ENCODE results near the gene ZDHHC1. TPM values are rescaled to one million over a fixed set of nuclear protein-coding genes. Genes with fewer than 3 reads are reported as not detected.

Gene ZDHHC1
- total RNA-seq, 1 donor from 2014 or later, result 4.6 TPM

DNA sequence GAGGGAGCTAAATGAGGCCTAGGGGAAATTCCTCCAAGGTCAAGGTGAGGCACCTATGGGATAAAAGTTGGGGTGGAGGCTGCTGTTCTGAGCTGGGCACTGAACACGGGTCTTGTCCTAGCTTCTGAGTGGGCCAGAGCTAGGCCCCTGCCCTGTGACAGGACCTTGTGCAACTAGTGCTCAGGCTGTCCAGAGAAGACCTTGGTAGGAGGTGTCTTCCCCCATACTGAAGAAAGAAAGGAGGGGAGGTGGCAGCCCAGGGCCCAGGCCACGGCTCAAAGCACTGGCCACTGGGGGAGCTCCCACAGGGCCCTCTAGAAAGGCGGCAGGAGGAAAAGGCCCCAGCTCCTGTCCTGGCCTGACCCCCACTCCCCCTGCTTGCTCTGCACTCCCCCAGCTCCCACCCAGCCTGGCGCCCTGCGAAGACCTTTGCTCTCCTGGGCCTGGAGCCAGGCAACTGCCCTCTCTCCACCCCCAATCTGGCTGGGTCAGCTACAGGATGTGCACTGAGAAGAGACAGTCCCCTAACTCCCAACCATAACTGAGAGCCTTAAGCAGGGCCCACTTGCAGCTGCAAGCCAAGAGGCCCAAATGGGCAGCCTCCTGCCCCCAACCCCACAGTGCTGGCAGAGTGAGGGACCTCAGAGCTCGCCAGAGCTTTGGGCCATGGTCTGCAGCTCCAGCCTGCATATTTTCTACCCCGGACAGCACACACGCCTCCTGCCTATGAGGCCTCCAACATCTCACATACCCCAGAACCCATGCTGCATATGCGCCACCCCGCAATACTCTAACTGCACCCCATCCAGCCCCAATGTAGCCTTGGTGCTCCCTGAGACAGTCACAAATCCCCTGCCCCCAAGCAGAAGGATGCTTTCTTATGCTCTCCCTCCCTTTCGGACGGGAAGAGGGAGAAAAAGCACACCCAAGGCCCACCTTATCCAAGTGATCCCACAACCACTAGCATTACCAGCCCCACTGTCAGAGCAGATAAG is 29.9 kb upstream of the ZDHHC1 start:
- Mint-ChIP-seq H3K36me3 (ENCODE audit: unreplicated experiment) (no peaks in the 10 kb centered on the region), H3K9me3 (ENCODE audit: unreplicated experiment) (no peaks in the 10 kb centered on the region), H3K27me3 (ENCODE audit: unreplicated experiment) (peaks cover 17% of the 10 kb centered on the region), H3K4me1 (ENCODE audit: low read depth, unreplicated experiment) (peaks cover 27% of the 10 kb centered on the region), H3K27ac (ENCODE audit: unreplicated experiment) (peak overlapping the region; percentile 59), H3K4me3 (ENCODE audit: unreplicated experiment) (peak overlapping the region; percentile 40)
- DNase-seq, result no peak
- TF ChIP-seq, protein P1, sequence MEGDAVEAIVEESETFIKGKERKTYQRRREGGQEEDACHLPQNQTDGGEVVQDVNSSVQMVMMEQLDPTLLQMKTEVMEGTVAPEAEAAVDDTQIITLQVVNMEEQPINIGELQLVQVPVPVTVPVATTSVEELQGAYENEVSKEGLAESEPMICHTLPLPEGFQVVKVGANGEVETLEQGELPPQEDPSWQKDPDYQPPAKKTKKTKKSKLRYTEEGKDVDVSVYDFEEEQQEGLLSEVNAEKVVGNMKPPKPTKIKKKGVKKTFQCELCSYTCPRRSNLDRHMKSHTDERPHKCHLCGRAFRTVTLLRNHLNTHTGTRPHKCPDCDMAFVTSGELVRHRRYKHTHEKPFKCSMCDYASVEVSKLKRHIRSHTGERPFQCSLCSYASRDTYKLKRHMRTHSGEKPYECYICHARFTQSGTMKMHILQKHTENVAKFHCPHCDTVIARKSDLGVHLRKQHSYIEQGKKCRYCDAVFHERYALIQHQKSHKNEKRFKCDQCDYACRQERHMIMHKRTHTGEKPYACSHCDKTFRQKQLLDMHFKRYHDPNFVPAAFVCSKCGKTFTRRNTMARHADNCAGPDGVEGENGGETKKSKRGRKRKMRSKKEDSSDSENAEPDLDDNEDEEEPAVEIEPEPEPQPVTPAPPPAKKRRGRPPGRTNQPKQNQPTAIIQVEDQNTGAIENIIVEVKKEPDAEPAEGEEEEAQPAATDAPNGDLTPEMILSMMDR (IDR thresholded peaks at IDR 0.05; ENCODE audit: partially characterized antibody, unreplicated experiment), result no peak

DNA sequence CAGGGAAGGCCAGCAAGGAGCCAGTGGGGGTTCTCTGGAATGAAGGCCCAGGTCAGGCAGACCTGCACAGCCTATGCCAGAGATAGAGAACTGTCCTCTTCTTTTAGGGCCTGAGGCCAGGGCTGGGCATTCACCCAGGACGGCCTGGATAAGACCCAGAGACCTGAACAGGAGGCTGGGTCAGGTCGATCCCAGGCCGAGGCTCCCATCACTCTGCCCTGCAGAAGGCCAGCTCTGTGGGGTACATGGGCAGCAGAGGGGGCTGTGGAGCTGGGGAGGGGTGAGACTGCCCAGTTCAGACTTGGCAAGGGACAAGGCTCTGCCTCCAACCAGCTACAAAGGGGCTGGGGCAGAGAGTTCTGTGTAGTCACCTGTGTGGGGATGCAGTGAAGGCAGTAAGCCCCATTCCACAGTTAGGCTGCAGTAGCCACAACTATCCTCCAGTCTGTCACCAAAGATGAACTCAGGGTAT is 29.2 kb upstream of the ZDHHC1 start:
- peaks cover 27% of the 10 kb centered on the region for H3K4me1 Mint-ChIP-seq (ENCODE audit: low read depth, unreplicated experiment)
- DNase-seq, result no peak
- H3K9me3 Mint-ChIP-seq (ENCODE audit: unreplicated experiment), result no peaks in the 10 kb centered on the region
- no peak overlapping the region for H3K4me3 Mint-ChIP-seq (ENCODE audit: unreplicated experiment)
- no peak overlapping the region for H3K27ac Mint-ChIP-seq (ENCODE audit: unreplicated experiment)
- no peaks in the 10 kb centered on the region for H3K36me3 Mint-ChIP-seq (ENCODE audit: unreplicated experiment)
- H3K27me3 Mint-ChIP-seq (ENCODE audit: unreplicated experiment), result peaks cover 15% of the 10 kb centered on the region
- TF ChIP-seq, protein P1 (IDR thresholded peaks at IDR 0.05; ENCODE audit: partially characterized antibody, unreplicated experiment), result no peak

DNA sequence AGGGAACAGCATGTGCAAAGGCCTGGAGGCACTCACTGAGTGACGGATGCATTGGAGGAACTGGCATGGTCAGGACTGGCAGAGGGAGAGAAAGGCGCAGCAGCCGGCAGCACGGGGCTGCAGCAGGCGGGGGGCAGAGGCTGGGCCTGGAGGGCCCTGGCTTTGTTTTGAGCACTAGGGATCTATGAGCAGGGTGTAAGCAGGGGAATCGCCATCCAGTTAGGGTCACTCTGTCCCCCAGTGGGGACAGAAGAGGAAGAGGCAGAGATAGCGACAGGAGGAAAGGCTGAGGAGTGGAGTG is 28.8 kb upstream of the ZDHHC1 start:
- Mint-ChIP-seq H3K27ac (ENCODE audit: unreplicated experiment) (peak overlapping the region; percentile 11), H3K36me3 (ENCODE audit: unreplicated experiment) (no peaks in the 10 kb centered on the region)

DNA sequence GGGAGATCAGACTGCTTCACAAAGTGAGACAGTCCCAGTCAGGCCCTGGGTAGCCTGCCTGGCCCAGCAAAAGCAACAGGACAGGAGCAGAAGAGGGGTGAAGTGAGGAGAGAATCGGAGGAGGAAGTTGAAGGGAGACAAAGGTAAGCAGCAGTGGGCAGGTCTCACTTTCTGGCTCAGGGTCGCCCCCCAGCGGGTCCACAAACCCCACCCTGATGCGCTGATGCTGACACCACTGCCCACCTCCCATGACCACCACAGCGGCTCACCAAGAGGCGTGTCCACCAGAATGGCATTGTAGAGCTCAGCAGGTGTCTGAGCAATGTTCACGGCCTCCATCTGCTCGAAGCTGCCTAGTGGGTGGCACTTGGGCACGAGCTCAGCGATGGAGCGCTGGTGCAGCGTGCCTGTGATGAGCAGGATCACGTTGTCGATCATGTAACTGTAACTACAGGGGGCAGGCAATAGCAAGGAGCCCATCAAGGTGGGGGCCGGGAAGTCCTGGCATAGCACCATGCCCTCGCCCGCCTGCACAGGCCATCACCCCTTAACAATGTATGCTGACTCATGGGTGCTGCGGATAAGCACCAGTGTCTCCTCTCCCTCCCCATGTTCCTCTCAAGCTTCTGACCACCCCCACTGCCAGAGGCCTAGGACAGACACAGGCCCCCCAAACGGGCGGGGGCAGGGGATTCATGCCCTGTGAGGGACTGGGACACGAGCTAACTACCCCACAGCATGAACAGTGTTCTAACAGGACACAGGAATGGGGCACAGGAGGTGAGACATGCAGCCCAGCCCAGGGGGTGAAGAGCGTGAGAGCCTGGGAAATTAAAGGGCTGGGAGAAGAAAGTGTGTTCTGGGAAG is 28.2 kb upstream of the ZDHHC1 start:
- Mint-ChIP-seq H3K4me3 (ENCODE audit: unreplicated experiment) (no peak overlapping the region), H3K27ac (ENCODE audit: unreplicated experiment) (peak overlapping the region; percentile 76), H3K36me3 (ENCODE audit: unreplicated experiment) (no peaks in the 10 kb centered on the region), H3K9me3 (ENCODE audit: unreplicated experiment) (no peaks in the 10 kb centered on the region), H3K27me3 (ENCODE audit: unreplicated experiment) (peaks cover 13% of the 10 kb centered on the region), H3K4me1 (ENCODE audit: low read depth, unreplicated experiment) (peaks cover 25% of the 10 kb centered on the region)
- DNase-seq, result no peak
- TF ChIP-seq, protein P1 (IDR thresholded peaks at IDR 0.05; ENCODE audit: partially characterized antibody, unreplicated experiment), result no peak

More for the DNA sequence above, 28.8 kb upstream of the ZDHHC1 start:
- Mint-ChIP-seq H3K4me3 (ENCODE audit: unreplicated experiment) (no peak overlapping the region), H3K4me1 (ENCODE audit: low read depth, unreplicated experiment) (peaks cover 27% of the 10 kb centered on the region), H3K9me3 (ENCODE audit: unreplicated experiment) (no peaks in the 10 kb centered on the region), H3K27me3 (ENCODE audit: unreplicated experiment) (peaks cover 12% of the 10 kb centered on the region)
- TF ChIP-seq, protein P1 (IDR thresholded peaks at IDR 0.05; ENCODE audit: partially characterized antibody, unreplicated experiment), result no peak
- no peak for DNase-seq
